GM12874 (cell line): ENCODE data around the gene RAB3IP.

Experiments used
- TF ChIP-seq, protein P1 (sequence below): IDR thresholded peaks from 2 replicates; pipeline ENCODE4 v1.5.1; 2011; ENCODE audit warnings: low read depth, mild to moderate bottlenecking, control low read depth, low read length, moderate library complexity; ENCODE audit not compliant: insufficient read depth

The RAB3IP gene

DNA sequence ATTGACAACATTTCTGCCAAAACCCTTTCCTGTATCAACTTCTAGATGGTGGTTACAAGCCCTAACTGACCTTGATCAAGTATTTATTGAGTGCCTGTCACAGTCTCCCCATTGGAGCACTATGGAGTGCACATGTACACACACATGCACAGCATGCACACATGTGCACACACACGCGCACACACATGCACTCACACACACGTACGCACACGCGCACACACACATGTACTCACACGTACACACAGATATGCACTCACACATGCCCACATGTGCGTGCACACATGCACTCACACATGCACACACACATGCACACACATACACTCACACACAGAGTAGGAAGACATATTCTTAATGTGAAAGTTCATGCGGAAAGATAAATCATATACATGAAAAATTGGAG is 130.0 kb downstream of the RAB3IP start:
- TF ChIP-seq, protein P1, sequence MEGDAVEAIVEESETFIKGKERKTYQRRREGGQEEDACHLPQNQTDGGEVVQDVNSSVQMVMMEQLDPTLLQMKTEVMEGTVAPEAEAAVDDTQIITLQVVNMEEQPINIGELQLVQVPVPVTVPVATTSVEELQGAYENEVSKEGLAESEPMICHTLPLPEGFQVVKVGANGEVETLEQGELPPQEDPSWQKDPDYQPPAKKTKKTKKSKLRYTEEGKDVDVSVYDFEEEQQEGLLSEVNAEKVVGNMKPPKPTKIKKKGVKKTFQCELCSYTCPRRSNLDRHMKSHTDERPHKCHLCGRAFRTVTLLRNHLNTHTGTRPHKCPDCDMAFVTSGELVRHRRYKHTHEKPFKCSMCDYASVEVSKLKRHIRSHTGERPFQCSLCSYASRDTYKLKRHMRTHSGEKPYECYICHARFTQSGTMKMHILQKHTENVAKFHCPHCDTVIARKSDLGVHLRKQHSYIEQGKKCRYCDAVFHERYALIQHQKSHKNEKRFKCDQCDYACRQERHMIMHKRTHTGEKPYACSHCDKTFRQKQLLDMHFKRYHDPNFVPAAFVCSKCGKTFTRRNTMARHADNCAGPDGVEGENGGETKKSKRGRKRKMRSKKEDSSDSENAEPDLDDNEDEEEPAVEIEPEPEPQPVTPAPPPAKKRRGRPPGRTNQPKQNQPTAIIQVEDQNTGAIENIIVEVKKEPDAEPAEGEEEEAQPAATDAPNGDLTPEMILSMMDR, result no peak

DNA sequence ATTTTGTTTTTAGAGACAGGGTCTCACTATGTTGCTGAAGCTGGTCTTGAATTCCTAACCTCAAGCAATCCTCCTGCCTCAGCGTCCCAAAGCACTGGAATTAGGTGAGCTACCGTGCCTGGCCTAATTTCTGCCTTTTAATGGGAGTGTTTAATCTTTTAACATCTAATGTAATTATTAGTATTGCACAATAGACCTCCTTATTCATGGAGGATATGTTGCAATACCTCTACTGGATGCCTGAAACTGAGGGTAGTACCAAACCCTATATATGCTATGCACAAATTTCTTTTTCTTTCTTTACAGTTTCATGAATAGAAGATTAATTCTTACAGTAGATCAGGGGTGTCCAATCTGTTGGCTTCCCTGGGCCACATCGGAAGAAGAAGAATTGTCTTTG is 134.1 kb downstream of the RAB3IP start:
- TF ChIP-seq, protein P1, result no peak
